Head of caudate nucleus (tissue), 42 donors: Measurements from ENCODE around the gene GPI.

ENCODE experiments used
- DNase-seq, 42 donors: peaks; one replicate each; pipeline versions ENCODE4 v3.0.0 to v3.0.0-alpha.2; 2020 to 2021; ENCODE audit warnings: mixed read lengths in 7 of 42
- intact Hi-C: fragments of 100-400 bp; cut with DNase I; formaldehyde crosslinking; loops from one replicate; pipeline ENCODE4 v1.15.0; 2022

Gene GPI

GRCh38 chr19:34429553-34429952 is 64.6 kb downstream of the GPI start:
- DNase-seq, result no peak
- intact Hi-C loops, result loop anchor here (10.0 kb wide), 1 partner anchor 65 kb away; the partner anchor contains the start of gene GPI

GRCh38 chr19:34430738-34431625 is 66.0 kb downstream of the GPI start:
- peak in 2 of 42 donors; percentile 10 to 21 for DNase-seq
- intact Hi-C loops, result no loop called here

GRCh38 chr19:34431681-34432402 is 66.8 kb downstream of the GPI start:
- no peak for DNase-seq
- intact Hi-C loops, result no loop called here

GRCh38 chr19:34432797-34433196 is 67.8 kb downstream of the GPI start:
- DNase-seq, result no peak
- intact Hi-C loops, result no loop called here

GRCh38 chr19:34436716-34437115 is 71.7 kb downstream of the GPI start:
- no peak for DNase-seq
- intact Hi-C loops, result no loop called here

GRCh38 chr19:34448191-34448590 is 83.2 kb downstream of the GPI start:
- intact Hi-C loops, result no loop called here
- no peak for DNase-seq
